Choroid plexus epithelial cell (primary cell): ENCODE data around the gene SZRD1.

Source experiments
- DNase-seq: peaks from one replicate; pipeline ENCODE4 v3.0.0-alpha.2; 2010; ENCODE audit warnings: low read depth
- H3K4me3 ChIP-seq: 2 replicates; pipeline ENCODE4 v1.5.1; 2011; ENCODE audit warnings: low read depth, mild to moderate bottlenecking, control low read depth, low read length, moderate library complexity
- TF ChIP-seq, protein P1 (sequence below): conservative IDR thresholded peaks from 2 replicates; pipeline ENCODE4 v1.5.1; 2011; ENCODE audit warnings: low read depth, mild to moderate bottlenecking, control low read depth, inconsistent platforms, low read length, moderate library complexity

SZRD1 gene

DNA sequence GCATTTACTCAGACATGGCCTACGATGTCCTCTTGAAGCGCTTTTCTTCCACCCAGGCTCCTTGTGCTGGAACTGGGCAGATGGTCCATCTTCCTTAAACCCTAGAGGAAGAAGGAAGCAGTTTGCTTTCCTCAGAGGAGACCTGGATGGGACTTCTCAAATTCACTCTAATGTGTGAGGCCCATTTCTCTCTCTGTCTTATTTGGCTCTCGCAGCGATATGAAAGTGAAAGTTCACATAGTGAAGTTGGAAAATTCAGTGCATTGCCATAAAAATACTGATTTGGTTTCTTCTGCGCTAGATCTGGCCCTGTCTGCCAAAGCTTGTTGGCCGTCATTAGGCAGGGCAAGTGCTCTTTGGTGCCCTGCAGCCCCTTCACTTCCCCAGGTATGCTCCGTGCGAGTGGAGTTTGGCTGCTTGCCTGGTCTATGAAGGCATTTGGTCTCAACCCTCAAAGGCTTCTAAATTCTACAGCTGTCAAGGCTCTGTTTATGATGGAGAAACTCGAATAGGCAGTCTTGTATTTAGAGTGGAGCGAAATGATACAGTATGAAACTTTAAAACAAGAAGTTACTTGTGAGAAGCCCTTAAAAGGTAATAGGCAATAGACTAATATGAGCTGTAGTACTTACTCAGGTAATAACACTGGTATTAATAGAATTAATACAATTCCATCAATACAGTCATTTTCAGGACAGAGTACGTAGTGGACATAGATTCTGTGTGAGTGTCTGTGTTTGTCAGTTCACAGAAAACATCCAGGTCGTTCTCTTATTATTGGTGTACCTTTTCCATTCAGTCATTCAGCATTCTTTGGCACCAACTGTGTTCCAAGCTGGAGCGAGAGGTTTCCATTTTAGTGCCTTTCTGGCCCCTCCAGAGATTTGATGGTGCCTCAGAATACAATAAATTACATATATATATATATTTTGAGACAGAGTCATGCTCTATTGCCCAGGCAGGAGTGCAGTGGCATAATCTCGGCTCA is 20.5 kb downstream of the SZRD1 start:
- DNase-seq = peak; percentile 36
- H3K4me3 ChIP-seq = no peak overlapping the region
- TF ChIP-seq, protein P1, sequence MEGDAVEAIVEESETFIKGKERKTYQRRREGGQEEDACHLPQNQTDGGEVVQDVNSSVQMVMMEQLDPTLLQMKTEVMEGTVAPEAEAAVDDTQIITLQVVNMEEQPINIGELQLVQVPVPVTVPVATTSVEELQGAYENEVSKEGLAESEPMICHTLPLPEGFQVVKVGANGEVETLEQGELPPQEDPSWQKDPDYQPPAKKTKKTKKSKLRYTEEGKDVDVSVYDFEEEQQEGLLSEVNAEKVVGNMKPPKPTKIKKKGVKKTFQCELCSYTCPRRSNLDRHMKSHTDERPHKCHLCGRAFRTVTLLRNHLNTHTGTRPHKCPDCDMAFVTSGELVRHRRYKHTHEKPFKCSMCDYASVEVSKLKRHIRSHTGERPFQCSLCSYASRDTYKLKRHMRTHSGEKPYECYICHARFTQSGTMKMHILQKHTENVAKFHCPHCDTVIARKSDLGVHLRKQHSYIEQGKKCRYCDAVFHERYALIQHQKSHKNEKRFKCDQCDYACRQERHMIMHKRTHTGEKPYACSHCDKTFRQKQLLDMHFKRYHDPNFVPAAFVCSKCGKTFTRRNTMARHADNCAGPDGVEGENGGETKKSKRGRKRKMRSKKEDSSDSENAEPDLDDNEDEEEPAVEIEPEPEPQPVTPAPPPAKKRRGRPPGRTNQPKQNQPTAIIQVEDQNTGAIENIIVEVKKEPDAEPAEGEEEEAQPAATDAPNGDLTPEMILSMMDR = no peak

DNA sequence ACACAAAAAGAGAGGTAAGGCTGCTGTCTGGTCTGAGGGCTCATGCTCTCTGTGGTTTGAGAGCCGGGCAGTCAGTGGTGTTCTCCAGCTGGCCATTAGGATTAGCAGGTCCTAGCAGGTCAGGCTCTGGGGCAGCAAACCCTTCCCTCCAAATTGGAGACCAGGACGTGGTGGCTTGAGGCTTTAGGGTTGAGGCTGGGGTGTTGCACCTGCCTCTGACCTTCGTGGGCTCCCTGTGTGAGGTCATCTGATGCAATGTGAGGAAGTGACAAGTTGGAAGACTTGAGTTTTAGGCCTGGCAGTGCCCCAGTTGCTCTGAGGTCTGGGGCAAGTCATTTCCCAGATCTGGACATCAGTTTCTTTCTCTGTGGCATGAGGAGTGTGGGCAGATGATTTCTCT is 24.4 kb downstream of the SZRD1 start:
- no peak for DNase-seq
- TF ChIP-seq, protein P1 = no peak
- H3K4me3 ChIP-seq = no peak overlapping the region

DNA sequence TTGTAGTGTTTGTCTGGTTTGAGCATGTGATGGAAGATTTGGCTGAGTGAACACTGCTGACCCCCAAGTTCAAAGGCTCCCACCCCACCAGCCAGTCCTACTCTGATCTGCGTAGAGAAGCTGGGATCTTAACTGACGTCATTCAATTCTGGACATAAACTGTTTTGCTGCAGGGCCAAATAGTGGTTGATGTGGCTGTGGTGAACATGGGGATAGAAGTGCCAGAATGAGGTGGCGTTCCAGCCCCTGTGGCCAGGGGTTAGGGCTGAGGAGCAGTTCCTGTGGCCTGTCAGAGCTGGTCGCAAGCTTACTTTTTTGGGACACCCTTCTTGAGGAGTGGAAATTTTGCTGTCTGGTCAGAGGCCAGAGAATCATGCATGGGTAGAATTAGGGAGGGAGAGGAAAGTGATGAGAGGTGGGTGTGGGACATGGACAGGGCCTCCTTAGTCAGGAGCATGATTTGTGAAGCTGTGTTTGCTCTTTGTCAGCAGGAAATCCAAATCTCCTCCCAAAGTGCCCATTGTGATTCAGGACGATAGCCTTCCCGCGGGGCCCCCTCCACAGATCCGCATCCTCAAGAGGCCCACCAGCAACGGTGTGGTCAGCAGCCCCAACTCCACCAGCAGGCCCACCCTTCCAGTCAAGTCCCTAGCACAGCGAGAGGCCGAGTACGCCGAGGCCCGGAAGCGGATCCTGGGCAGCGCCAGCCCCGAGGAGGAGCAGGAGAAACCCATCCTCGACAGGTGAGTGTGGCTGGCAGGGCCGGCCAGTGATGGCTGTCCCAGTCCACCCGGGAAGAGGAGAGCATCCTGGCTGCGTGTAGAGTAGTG is 25.9 kb downstream of the SZRD1 start:
- TF ChIP-seq, protein P1 = no peak
- DNase-seq = no peak
- no peak overlapping the region for H3K4me3 ChIP-seq

DNA sequence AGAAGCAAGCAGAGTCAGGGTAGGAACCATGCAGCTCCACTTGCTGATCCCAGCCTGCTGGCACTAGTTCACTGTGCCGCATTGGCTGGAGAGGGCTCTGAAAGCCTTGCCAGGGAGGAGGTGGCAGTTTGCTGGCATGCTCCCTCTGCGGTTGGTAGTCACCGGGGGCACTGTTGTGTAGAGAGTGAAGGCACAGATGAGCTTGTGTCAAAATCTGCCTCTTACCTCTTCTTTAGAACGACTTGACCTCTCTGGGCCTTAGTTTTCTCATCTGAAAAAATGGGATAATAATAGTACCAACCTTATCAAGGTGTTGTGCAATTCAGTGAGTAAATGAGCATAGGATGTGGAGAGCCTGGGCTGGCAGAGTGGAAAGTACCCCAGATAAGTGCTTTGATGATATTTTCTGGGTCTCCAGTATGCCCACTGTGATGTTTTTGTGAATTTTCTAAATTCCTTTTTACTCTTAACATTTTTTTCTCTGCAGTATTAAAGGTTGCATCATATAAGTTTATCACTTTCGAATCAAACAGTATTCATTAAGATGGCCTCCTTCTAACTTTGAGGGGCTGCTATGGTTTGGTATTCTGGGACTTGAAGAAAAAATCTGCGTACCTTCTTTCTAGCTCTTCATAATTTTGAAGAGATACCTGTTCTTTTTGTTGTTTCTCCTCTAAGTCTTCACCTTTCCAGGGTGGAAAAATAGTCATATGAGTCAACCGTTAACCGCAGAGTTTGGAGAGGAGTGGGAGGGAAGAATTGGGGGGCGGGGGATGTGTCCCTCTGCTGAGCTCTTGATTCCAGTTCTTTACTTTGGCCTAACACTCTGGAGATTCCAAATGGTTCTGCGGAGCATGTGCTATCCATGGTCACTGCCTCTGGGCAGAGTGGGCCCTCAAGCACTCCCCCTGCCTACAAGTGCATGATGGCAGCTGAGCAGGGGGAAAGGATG is 26.8 kb downstream of the SZRD1 start:
- no peak overlapping the region for H3K4me3 ChIP-seq
- DNase-seq = no peak
- TF ChIP-seq, protein P1 = no peak

DNA sequence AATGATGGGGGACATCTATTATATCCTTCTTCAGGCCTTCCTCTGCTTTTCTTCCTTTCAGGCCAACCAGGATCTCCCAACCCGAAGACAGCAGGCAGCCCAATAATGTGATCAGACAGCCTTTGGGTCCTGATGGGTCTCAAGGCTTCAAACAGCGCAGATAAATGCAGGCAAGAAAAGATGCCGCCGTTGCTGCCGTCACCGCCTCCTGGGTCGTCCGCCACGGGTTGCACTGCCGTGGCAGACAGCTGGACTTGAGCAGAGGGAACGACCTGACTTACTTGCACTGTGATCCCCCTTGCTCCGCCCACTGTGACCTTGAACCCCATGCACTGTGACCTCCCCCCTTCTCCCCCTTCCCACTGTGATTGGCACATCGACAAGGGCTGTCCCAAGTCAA is 27.9 kb downstream of the SZRD1 start:
- TF ChIP-seq, protein P1 = no peak
- no peak overlapping the region for H3K4me3 ChIP-seq
- no peak for DNase-seq

DNA sequence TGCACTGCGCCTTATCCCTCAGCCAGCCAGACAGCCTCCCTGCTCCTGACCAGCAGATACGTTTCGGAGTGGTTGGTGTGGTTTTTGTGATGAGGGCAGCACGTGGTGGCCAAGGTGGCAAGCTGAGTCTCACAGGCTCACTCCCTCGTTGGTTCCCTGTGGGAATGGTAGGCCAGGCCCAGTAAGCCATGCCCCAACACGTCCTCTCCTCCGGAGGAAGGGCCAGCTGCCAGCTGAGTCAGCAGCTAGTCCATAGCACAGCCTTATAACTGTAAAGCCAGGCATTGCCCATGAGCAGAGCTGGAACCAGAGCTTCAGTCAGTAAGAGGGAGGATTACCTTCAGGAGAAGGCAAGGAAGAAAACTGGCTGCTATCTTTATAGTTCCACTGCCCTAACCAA is 29.5 kb downstream of the SZRD1 start:
- TF ChIP-seq, protein P1 = no peak
- peak; percentile 71 for DNase-seq
- H3K4me3 ChIP-seq = no peak overlapping the region
